Gastrocnemius medialis (tissue), 4 donors: ENCODE data around the gene CSPG4.

ENCODE experiments used
- POLR2A ChIP-seq, 2 donors: fragments of 450-650 bp; IDR thresholded peaks; one replicate each; pipeline ENCODE4 v1.6.1; 2017; ENCODE audit warnings: antibody characterized with exemption in 2 of 2, mild to moderate bottlenecking in 2 of 2, moderate library complexity in 2 of 2
- TF ChIP-seq, protein P1 (sequence below), 5 experiments: fragments of 450-650 bp in 3 of 5; fragments of 200-600 bp in 2 of 5; sonication (generic) in 2 of 5; IDR thresholded peaks in 4 of 5; conservative IDR thresholded peaks in 1 of 5; 1 replicate in 4 of 5; 2 replicates in 1 of 5; pipeline ENCODE4 v1.5.1; 2016 to 2019; ENCODE audit warnings: antibody characterized with exemption in 5 of 5, mild to moderate bottlenecking in 3 of 5, moderate library complexity in 3 of 5

DNA sequence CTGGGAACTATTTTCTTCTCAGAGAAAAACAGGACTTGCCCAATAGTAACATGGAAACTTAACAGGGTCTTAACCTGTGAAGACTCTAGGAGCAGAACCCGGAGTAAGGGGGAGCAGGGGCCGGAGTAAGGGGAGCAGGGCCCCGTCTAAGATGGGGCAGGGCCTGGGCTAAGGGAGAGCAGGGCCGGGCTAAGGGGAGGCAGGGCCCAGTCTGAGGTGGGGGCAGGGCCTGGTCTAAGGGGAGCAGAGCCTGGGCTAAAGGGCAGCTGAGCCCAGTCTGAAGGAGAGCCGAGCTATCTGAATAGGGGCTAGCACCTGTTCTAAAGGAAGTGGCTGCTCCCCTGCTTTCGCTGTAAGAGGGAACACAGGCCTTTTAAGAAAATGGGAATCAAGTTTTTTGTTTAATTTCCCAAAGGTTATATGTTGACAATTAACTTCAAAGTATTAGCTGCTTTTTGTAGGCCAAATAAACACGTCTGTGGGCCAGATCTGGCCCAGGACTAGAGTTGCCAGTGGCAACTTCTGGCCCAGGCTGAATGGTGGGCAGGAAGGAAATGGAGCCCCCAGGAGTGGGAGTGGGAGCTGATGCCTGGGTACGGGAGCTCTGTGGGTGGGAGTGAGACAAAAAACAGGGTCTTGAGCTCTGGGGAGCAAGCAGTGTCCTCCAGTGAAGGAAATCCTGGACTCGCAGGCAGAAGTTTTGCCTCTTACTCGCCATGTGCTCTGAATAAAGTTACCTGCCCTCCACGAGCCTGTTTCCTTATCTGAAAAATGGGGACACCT, 32.5 kb downstream of the CSPG4 start:
- TF ChIP-seq, protein P1, sequence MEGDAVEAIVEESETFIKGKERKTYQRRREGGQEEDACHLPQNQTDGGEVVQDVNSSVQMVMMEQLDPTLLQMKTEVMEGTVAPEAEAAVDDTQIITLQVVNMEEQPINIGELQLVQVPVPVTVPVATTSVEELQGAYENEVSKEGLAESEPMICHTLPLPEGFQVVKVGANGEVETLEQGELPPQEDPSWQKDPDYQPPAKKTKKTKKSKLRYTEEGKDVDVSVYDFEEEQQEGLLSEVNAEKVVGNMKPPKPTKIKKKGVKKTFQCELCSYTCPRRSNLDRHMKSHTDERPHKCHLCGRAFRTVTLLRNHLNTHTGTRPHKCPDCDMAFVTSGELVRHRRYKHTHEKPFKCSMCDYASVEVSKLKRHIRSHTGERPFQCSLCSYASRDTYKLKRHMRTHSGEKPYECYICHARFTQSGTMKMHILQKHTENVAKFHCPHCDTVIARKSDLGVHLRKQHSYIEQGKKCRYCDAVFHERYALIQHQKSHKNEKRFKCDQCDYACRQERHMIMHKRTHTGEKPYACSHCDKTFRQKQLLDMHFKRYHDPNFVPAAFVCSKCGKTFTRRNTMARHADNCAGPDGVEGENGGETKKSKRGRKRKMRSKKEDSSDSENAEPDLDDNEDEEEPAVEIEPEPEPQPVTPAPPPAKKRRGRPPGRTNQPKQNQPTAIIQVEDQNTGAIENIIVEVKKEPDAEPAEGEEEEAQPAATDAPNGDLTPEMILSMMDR (IDR thresholded peaks at IDR 0.05 in 4 of 5, conservative IDR thresholded peaks at IDR 0.05 in 1 of 5): no peak
- TF ChIP-seq POLR2A (IDR thresholded peaks at IDR 0.05): no peak
